Testis (tissue), 2 donors: ENCODE measurements around the gene PRSS16.

ENCODE experiments used
- CTCF ChIP-seq, 3 experiments: fragments of 450-650 bp in 2 of 3; fragments of 200-600 bp in 1 of 3; sonication (generic) in 1 of 3; IDR thresholded peaks; one replicate each; pipeline ENCODE4 v1.5.1; 2016 to 2019; ENCODE audit warnings: antibody characterized with exemption in 3 of 3, mild to moderate bottlenecking in 2 of 3, moderate library complexity in 1 of 3
- POLR2A ChIP-seq: fragments of 450-650 bp; IDR thresholded peaks from one replicate; pipeline ENCODE4 v1.6.1; 2017; ENCODE audit warnings: antibody characterized with exemption, mild to moderate bottlenecking, moderate library complexity

DNA sequence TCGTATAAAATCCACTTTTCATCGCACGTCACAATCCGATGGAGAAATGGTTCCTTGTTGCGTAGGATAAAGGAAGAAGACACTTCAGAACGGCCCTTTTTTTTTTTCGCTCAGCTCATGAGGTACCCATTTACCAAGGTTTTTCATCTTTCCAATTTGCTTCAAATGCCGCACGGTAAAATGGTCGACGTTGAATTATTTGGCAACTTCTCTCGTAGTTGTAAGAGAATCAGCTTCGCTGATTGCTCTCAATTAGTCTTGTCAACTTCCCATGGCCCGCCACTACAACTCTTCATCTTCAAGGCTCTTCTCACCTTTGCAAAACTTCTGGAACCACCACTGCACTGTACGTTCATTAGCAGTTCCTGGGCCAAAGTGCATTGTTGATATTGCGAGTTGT lies 35.8 kb downstream of the PRSS16 start:
- TF ChIP-seq CTCF (IDR thresholded peaks at IDR 0.05) (no peak), POLR2A (no peak)
